Cardiac fibroblast (primary cell): ENCODE measurements around the gene ELMO3.

Source experiments
- DNase-seq, 2 donors: peaks; one replicate each; pipeline versions ENCODE4 v3.0.0 to v3.0.0-alpha.2; 2010; ENCODE audit warnings: low read depth in 2 of 2
- H3K4me3 ChIP-seq, 2 donors: replicated peaks in 1 of 2; 1 replicate in 1 of 2; 2 replicates in 1 of 2; pipeline ENCODE4 v1.5.1; 2011; ENCODE audit warnings: low read depth in 2 of 2, low read length in 2 of 2, mild to moderate bottlenecking in 2 of 2, moderate library complexity in 1 of 2
- CTCF ChIP-seq: IDR thresholded peaks from one replicate; pipeline ENCODE4 v1.5.1; 2011; ENCODE audit warnings: low read depth, mild to moderate bottlenecking, low read length, inconsistent platforms

Gene ELMO3

GRCh38 chr16:67170168-67170948, 28.6 kb upstream of the ELMO3 start, which contains the start of gene NOL3:
Gene NOL3, plus strand, starts transcription at chr16:67170538.
- DNase-seq, result peak; percentile 78 to 92
- peak within 1 kb of the TSS; percentile 32 to 44 for H3K4me3 ChIP-seq
- TF ChIP-seq CTCF, result peak; percentile 23

GRCh38 chr16:67170949-67171649, 27.8 kb upstream of the ELMO3 start:
- H3K4me3 ChIP-seq, result peak overlapping the region; percentile 23 to 44
- TF ChIP-seq CTCF, result no peak
- DNase-seq, result no peak

GRCh38 chr16:67173323-67173722, 25.6 kb upstream of the ELMO3 start:
- TF ChIP-seq CTCF, result no peak
- peak overlapping the region in 1 of 2 donors; percentile 53 for H3K4me3 ChIP-seq
- DNase-seq, result peak in 1 of 2 donors; percentile 25

- peak; percentile 12 for TF ChIP-seq CTCF
- H3K4me3 ChIP-seq, result peak overlapping the region; percentile 53
- DNase-seq, result peak; percentile 76 to 91
These were observed 24.9 kb upstream of the ELMO3 start for GRCh38 chr16:67173808-67174705.

GRCh38 chr16:67174706-67175231, 24.2 kb upstream of the ELMO3 start:
- no peak for TF ChIP-seq CTCF
- H3K4me3 ChIP-seq, result peak overlapping the region; percentile 53
- no peak for DNase-seq

GRCh38 chr16:67176662-67177061, 22.3 kb upstream of the ELMO3 start:
- no peak overlapping the region for H3K4me3 ChIP-seq
- no peak for TF ChIP-seq CTCF
- no peak for DNase-seq
